Measurements from ENCODE around the gene ALG3.

Gene ALG3

GRCh38 chr3:184198509-184198908, 50.3 kb downstream of the ALG3 start:
- Histone ChIP-seq H3K27me3 (replicated peaks; ENCODE audit: control insufficient read depth, insufficient read depth, low read length, poor library complexity, severe bottlenecking) (no peaks in the 10 kb centered on the region), H3K36me3 (ENCODE audit: control insufficient read depth, insufficient read depth, low read length) (peaks cover 17% of the 10 kb centered on the region), H3K27ac (ENCODE audit: insufficient read depth, low read length, poor library complexity, severe bottlenecking) (no peak overlapping the region), H3K4me3 (ENCODE audit: insufficient read depth, low read depth, low read length, poor library complexity, severe bottlenecking) (no peak overlapping the region), H3K4me1 (ENCODE audit: control insufficient read depth, insufficient read depth, low read length, poor library complexity, severe bottlenecking) (no peaks in the 10 kb centered on the region), H3K9me3 (ENCODE audit: control insufficient read depth, low read length) (no peaks in the 10 kb centered on the region)
- DNase-seq: no peak

GRCh38 chr3:184196536-184196935, 52.2 kb downstream of the ALG3 start:
- peaks cover 37% of the 10 kb centered on the region for H3K36me3 ChIP-seq (ENCODE audit: control insufficient read depth, insufficient read depth, low read length)

DNA sequence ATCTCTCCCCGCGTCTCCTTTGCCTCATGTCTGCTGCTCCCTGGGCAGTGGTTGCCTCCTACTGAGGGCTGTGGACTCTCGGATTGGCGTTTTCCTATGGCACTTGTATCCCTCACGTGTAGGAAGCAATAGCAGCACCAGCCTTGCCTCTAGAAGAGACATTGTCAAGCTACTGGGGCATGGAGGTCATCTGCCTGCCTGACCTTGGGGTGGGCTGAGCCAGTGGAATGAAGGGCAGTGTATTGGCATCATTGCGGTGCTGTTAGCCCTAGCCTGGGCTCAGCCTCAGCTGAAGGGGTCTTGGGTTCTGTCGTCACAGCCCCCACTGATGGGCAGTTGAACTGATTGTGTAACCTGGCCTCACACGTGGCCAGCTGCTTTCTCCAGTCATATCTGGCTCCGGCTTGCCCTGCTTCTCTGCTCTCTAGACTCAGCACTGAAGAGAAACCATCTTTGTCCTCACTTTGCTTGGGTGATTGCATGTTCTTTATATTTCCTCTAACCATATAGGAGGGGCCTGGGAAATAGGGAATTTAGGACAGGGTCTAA, 54.7 kb downstream of the ALG3 start:
- Histone ChIP-seq H3K4me3 (ENCODE audit: insufficient read depth, low read depth, low read length, poor library complexity, severe bottlenecking) (no peak overlapping the region), H3K36me3 (ENCODE audit: control insufficient read depth, insufficient read depth, low read length) (peaks cover 62% of the 10 kb centered on the region), H3K27ac (ENCODE audit: insufficient read depth, low read length, poor library complexity, severe bottlenecking) (no peak overlapping the region)

More at GRCh38 chr3:184196536-184196935, 52.2 kb downstream of the ALG3 start:
- Histone ChIP-seq H3K4me3 (ENCODE audit: insufficient read depth, low read depth, low read length, poor library complexity, severe bottlenecking) (no peak overlapping the region), H3K9me3 (ENCODE audit: control insufficient read depth, low read length) (no peaks in the 10 kb centered on the region), H3K27ac (ENCODE audit: insufficient read depth, low read length, poor library complexity, severe bottlenecking) (no peak overlapping the region), H3K4me1 (ENCODE audit: control insufficient read depth, insufficient read depth, low read length, poor library complexity, severe bottlenecking) (no peaks in the 10 kb centered on the region), H3K27me3 (replicated peaks; ENCODE audit: control insufficient read depth, insufficient read depth, low read length, poor library complexity, severe bottlenecking) (no peaks in the 10 kb centered on the region)
- no peak for DNase-seq

GRCh38 chr3:184192889-184193288, 55.9 kb downstream of the ALG3 start:
- Histone ChIP-seq H3K9me3 (ENCODE audit: control insufficient read depth, low read length) (no peaks in the 10 kb centered on the region), H3K27ac (ENCODE audit: insufficient read depth, low read length, poor library complexity, severe bottlenecking) (no peak overlapping the region), H3K4me3 (ENCODE audit: insufficient read depth, low read depth, low read length, poor library complexity, severe bottlenecking) (no peak overlapping the region), H3K27me3 (replicated peaks; ENCODE audit: control insufficient read depth, insufficient read depth, low read length, poor library complexity, severe bottlenecking) (no peaks in the 10 kb centered on the region), H3K4me1 (ENCODE audit: control insufficient read depth, insufficient read depth, low read length, poor library complexity, severe bottlenecking) (no peaks in the 10 kb centered on the region), H3K36me3 (ENCODE audit: control insufficient read depth, insufficient read depth, low read length) (peaks cover 71% of the 10 kb centered on the region)
- DNase-seq: no peak

More for the DNA sequence above, 54.7 kb downstream of the ALG3 start:
- Histone ChIP-seq H3K9me3 (ENCODE audit: control insufficient read depth, low read length) (no peaks in the 10 kb centered on the region), H3K27me3 (replicated peaks; ENCODE audit: control insufficient read depth, insufficient read depth, low read length, poor library complexity, severe bottlenecking) (no peaks in the 10 kb centered on the region), H3K4me1 (ENCODE audit: control insufficient read depth, insufficient read depth, low read length, poor library complexity, severe bottlenecking) (no peaks in the 10 kb centered on the region)
- no peak for DNase-seq
